T follicular helper cell (primary cell): Measurements from ENCODE around the gene C1QL1.

Experiments used
- DNase-seq: peaks from one replicate; pipeline ENCODE4 v3.0.0-alpha.2; 2020; ENCODE audit warnings: low read depth

Gene C1QL1

GRCh38 chr17:44989552-44990138 is 21.5 kb upstream of the C1QL1 start:
- no peak for DNase-seq

GRCh38 chr17:44988044-44988942 is 20.2 kb upstream of the C1QL1 start:
- DNase-seq = no peak

- no peak for DNase-seq
Measured at GRCh38 chr17:44983563-44983962, 15.5 kb upstream of the C1QL1 start.

- DNase-seq = no peak
Measured at GRCh38 chr17:44982113-44982702, 14.1 kb upstream of the C1QL1 start.

- DNase-seq = no peak
Measured at GRCh38 chr17:44981221-44981968, 13.3 kb upstream of the C1QL1 start.

- DNase-seq = no peak
Measured at GRCh38 chr17:44979426-44979995, 11.4 kb upstream of the C1QL1 start.

- no peak for DNase-seq
Measured at GRCh38 chr17:44978807-44979206, 10.7 kb upstream of the C1QL1 start.

- DNase-seq = no peak
Measured at GRCh38 chr17:44977814-44978550, 9.9 kb upstream of the C1QL1 start.

- no peak for DNase-seq
Measured at GRCh38 chr17:44977065-44977464, 9.0 kb upstream of the C1QL1 start.

- no peak for DNase-seq
Measured at GRCh38 chr17:44976206-44976605, 8.1 kb upstream of the C1QL1 start.

- no peak for DNase-seq
Measured at GRCh38 chr17:44972953-44973352, 4.8 kb upstream of the C1QL1 start.

GRCh38 chr17:44971776-44972483 is 3.8 kb upstream of the C1QL1 start:
- DNase-seq = no peak

GRCh38 chr17:44970136-44970741 is 2.1 kb upstream of the C1QL1 start:
- DNase-seq = no peak

GRCh38 chr17:44969144-44969780 is 1.2 kb upstream of the C1QL1 start:
- DNase-seq = no peak

- no peak for DNase-seq
Measured at GRCh38 chr17:44967907-44968224, 237 bp downstream of the C1QL1 start.

- DNase-seq = no peak
Measured at GRCh38 chr17:44967026-44967906, 837 bp downstream of the C1QL1 start.

- DNase-seq = no peak
Measured at GRCh38 chr17:44966348-44967025, 1.6 kb downstream of the C1QL1 start.
